Measurements from ENCODE around the gene LRMDA.

The LRMDA gene

GRCh38 chr10:75889051-75889450 lies 457.6 kb downstream of the LRMDA start:
- DNase-seq: no peak

GRCh38 chr10:75894761-75895160 lies 463.3 kb downstream of the LRMDA start:
- no peak for DNase-seq

GRCh38 chr10:75895259-75895658 lies 463.8 kb downstream of the LRMDA start:
- no peak for DNase-seq

GRCh38 chr10:75899816-75900390 lies 468.5 kb downstream of the LRMDA start:
- DNase-seq: no peak

GRCh38 chr10:75902816-75903215 lies 471.4 kb downstream of the LRMDA start:
- no peak for DNase-seq

DNA sequence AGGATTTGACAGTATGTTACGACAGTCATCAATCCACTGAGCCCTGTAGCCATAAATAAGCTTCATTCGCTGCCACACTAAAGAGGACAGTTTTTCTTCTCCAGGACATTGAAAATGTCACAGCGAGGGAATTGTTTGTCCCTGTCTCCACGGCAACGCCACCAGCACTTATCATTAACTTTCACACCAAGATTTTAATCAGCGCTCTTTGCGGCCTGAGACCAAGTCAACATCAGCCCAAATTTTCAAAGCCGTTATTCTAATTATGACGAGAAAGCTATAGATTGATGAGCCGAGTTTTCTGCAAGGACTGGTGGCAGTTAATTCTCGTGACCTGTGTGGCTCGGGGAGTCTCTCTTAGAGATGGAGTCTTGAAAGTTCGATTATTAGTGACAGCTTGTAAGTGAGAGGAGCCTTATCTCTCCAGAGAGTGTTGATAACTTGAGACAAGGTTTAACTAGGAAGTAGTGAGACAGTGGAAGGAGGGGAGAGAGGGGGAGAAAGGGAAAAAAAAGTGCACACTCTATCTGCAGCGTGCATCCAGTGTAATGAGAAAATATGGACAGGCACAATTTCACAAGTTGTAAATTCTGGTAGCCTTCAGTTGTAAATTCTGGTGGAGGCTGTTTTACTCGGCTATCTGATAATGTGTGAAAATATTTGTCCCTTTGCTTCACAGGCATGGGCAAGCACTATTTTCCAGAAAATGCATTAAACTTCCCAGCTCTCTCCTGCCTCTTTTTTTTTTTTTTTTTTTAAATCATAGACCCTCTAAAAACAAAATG lies 473.3 kb downstream of the LRMDA start:
- DNase-seq: no peak

DNA sequence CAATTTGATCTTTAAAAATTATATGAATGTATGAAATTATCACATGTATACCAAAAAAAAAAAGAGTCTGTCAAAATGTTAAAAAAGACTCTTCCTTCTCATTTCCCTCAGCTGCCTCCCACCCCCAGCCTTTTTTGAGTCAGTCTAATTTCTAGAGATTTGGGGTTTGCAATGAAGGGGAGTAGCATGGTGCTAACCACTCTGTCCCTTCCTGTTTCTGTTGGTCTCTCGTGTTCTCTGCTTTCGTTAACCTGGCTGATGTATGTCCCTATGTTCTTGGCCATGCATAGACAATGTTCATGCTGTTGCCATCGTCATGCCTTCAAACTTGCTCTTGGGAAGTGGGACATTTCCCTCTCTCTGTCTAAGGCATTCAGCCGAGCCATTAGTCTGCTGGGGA lies 474.1 kb downstream of the LRMDA start:
- no peak for DNase-seq

DNA sequence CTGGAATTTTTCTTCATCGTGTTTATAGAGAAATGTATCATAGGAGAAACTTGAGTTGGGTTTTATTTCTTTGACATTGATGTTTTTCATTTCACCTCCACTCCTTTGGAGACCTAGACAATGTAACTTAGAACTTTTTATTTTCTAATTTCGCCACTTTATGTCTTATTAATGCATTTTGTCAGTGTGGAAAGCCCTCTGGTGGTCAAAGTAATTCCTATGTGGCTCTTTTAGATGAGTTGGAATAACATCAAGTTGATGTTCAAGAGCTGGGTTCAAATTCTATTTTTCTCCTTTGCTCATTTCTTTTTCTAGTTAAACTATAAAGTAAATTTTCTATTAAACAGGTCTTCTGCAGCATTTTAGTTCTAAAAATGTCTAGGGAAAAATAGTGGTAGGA lies 478.6 kb downstream of the LRMDA start:
- no peak for DNase-seq

DNA sequence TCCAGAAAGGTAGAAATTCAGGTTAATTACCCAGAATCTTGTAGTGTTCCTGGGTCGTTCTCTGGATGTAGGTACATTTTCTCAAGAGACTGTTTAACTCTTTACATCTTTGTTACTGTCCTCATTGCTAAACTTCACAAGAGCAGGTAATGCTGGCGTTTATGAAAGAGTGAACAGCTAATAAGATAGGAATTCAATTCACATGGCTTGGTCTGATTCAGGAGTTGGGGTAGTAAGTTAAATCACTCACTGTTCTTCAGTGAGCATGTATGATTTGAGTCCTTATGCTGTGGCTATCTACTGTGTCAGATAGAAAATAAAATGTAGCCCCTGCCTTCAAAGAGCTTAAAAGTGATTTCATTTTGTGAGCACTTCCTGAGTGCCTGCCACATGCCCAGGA lies 480.0 kb downstream of the LRMDA start:
- no peak for DNase-seq

DNA sequence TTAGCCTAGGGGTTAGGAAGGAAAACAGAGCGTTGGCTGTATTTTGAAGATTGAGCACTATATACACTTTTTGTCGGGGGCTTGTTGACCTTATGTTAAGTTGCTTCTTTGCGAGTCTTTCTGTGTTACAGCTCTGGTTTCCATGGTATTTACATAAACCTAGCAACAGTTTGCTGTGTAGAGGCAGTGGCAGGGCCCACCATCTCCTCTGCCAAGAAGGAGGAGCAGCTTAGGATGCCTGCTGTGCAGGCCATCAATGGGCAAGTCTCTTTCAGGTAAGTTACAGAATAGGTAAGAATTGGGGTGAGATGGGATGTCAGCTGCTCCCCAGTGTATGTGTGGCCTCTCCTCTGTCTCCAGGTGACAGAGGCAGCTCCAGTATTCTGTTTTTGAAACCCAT lies 485.5 kb downstream of the LRMDA start:
- DNase-seq: no peak

DNA sequence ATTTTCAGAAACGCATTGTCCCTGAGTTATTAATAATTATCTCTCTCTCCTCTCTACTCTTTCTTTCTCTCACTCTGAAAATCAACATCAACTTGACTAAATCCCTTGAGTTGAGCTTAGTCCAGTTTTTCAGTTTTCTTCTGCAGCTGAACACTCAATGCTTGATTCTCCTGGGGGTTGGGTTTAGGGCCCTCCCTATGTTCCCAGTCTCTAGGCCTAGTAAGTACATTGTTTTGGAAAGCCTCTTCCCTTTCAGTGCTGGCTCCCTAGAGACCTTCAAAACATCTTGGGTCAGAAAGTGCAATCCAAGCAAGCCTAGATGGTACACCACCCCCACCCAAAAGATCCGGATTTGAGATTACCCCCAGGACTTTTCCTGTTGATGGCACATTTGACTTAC lies 488.5 kb downstream of the LRMDA start:
- no peak for DNase-seq

DNA sequence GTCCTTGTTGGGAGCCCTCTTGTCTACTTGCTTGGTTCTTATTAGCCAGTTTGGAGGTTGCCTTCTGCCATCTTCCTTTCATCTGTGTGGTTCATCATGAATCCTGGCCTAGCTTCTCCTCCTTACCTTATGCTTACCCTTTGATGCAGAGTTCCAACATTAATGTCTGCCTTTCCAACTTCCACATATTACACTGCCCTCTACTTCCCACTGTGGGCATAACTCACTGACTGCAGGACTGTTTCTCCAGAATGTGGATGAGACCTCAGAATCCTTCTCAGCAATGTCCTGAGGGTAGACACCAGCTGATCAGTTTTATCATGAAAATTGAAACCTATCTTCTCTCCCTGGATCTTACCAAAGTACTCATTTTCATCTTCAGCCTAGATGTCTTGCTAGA lies 491.0 kb downstream of the LRMDA start:
- DNase-seq: no peak

- DNase-seq: no peak
These were observed 493.0 kb downstream of the LRMDA start for GRCh38 chr10:75924309-75924902.

DNA sequence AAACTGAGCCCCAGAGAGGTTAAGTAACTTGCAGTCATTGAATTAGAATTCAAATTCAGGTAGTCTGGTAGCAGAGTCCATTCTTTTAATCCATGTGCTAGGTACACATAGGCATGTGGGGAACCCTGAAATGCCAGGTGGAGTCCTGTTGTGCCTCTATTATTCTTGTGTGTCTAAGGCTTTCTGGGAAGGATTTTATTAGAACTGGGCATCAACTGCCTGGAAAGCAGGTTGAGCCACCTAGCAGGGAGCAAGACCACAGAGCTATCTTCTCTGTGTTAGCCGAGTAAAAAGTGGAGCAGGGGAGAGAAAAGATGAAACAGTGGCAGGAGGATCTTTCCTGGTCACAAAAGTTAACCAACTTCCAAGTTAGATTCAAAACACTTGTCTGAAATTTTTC lies 494.6 kb downstream of the LRMDA start:
- DNase-seq: no peak

- DNase-seq: no peak
These were observed 495.3 kb downstream of the LRMDA start for GRCh38 chr10:75926763-75927162.

- DNase-seq: no peak
These were observed 496.8 kb downstream of the LRMDA start for GRCh38 chr10:75928231-75928630.

DNA sequence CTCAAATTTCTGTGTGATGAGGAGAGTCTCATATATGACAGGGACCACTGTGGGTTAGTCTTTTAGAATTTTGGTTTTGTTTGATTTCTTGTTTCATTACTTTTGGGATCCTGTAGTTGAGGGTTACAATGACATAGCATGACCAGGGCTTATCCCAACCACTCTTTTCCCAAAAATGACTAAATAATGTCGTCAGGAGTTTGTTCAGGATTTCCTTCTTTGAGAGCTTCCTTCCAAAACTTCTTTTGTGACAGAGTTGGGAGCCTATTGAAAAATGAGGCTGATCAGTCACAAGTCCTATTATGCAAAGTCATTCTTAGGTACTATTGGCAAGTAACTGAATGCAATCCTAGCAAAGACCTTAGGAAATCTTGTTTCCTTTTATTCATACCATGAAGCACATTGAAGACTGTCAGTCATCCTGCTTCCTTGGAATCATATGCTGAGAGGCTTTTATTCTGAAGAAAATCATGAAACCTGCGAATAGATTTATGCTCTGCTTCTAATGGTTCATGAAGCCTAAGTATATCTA lies 498.3 kb downstream of the LRMDA start:
- DNase-seq: no peak

DNA sequence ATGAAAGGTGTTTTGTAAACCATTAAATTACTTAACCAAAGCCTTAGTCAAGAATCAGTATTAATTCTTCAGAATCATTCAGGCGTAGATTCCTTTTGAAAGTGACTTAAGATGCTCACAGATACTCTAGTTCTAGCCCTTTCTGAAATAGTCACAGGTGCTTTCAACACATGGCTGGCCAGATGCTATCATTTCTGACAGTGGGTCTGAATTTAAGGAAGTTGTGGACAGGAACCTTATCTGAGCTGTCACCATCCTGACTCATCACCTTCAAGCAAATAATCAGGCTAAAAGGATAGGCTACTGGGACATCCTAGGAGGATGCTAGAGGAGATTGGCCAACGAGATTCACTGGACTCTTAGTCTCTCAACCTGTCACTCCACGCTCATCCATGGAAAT lies 501.5 kb downstream of the LRMDA start:
- DNase-seq: no peak

- no peak for DNase-seq
These were observed 503.8 kb downstream of the LRMDA start for GRCh38 chr10:75935240-75935639.

DNA sequence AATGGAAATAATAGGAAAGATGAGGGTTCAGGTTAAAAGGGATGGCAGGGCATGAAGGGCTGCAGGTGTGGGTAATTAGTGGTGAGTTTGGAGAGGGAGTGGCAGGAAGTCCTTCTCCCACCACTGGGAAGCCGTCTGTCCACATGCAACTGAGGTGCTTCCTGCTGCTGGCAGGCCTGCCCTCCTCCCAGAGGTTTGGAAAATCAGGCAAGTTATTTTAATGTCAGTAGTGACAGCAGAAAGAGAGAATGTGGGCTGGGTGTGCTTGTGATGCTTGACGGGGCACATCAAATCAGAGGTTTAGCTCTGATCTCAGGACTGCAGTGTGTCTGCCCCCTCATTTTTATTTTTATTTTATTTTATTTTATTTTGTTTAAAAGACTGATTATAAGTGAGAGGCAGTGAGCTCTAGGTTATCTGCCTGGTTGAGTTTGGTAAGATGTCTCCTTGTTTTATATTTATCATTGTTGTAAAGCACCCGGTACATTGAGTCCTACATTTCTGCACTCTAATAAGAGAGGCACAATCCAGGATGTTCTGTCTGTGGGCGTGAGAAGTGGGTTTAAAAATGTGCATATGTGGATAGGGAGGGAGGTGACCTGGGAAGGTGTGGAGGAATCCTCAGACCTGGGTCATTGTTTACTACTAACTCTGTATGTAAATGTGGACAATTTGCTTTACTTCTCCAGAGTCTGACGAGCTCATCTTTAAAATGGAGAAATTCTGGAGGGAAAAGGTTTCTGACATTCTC lies 504.4 kb downstream of the LRMDA start:
- no peak for DNase-seq

DNA sequence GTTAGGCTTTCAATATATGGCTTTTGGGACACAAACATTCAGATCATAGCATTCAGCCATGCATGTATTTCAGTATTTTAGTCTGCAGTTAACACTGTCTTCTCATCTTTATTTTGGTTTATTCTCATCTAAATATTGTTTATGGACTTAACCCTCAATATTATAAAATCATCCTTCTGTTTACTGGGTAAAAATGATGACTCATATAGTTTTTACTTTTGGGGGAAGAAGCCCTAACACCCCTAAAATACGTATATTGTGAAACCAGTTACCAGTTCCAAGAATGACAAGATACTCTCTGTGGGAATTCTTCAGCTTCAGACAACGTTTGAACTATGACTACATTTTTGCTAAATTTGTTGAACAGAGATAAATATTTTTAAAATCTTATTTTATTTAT lies 505.4 kb downstream of the LRMDA start:
- DNase-seq: no peak

DNA sequence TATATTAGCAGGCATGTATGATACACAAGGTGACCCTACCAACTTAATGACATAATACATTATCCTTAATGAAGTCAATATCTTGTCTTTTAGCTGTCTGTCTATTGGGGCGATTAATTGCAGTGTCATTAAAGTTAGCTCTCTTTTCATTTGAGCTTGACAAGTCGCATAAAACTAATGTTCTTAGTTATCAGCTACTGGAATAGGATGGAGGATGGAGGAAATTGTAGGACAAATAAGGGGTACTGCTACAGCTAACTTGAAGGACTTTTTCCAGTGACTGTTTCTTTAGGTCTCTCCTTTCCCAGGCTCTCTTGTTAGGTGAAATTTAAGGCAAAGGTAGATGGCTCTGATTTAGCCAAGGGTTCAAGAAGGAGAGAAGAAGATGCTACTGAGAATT lies 506.4 kb downstream of the LRMDA start:
- no peak for DNase-seq

GRCh38 chr10:75938380-75939122 lies 507.1 kb downstream of the LRMDA start:
- DNase-seq: no peak

Data from activated T-cell treated with anti-CD3 and anti-CD28 coated beads for 4 hours (primary cell).